ENCODE data around the gene STX7.

Gene STX7

GRCh38 chr6:132499757-132500156 is 13.2 kb downstream of the STX7 start:
- no peak for ATAC-seq
- no peak for TF ChIP-seq ZNF8 (CRISPR knock-in tag; IDR thresholded peaks at IDR 0.05)
- TF ChIP-seq, protein P1, sequence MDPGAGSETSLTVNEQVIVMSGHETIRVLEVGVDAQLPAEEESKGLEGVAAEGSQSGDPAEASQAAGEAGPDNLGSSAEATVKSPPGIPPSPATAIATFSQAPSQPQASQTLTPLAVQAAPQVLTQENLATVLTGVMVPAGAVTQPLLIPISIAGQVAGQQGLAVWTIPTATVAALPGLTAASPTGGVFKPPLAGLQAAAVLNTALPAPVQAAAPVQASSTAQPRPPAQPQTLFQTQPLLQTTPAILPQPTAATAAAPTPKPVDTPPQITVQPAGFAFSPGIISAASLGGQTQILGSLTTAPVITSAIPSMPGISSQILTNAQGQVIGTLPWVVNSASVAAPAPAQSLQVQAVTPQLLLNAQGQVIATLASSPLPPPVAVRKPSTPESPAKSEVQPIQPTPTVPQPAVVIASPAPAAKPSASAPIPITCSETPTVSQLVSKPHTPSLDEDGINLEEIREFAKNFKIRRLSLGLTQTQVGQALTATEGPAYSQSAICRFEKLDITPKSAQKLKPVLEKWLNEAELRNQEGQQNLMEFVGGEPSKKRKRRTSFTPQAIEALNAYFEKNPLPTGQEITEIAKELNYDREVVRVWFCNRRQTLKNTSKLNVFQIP (CRISPR knock-in tag; IDR thresholded peaks at IDR 0.05; ENCODE audit: borderline replicate concordance, low read depth) = no peak
- TF ChIP-seq OSR1 (CRISPR knock-in tag; IDR thresholded peaks at IDR 0.05) = no peak
- TF ChIP-seq TCF4 (CRISPR knock-in tag; IDR thresholded peaks at IDR 0.05; ENCODE audit: borderline replicate concordance) = no peak
- TF ChIP-seq PPARA (CRISPR knock-in tag; IDR thresholded peaks at IDR 0.05; ENCODE audit: borderline replicate concordance) = no peak
- TF ChIP-seq, protein P2, sequence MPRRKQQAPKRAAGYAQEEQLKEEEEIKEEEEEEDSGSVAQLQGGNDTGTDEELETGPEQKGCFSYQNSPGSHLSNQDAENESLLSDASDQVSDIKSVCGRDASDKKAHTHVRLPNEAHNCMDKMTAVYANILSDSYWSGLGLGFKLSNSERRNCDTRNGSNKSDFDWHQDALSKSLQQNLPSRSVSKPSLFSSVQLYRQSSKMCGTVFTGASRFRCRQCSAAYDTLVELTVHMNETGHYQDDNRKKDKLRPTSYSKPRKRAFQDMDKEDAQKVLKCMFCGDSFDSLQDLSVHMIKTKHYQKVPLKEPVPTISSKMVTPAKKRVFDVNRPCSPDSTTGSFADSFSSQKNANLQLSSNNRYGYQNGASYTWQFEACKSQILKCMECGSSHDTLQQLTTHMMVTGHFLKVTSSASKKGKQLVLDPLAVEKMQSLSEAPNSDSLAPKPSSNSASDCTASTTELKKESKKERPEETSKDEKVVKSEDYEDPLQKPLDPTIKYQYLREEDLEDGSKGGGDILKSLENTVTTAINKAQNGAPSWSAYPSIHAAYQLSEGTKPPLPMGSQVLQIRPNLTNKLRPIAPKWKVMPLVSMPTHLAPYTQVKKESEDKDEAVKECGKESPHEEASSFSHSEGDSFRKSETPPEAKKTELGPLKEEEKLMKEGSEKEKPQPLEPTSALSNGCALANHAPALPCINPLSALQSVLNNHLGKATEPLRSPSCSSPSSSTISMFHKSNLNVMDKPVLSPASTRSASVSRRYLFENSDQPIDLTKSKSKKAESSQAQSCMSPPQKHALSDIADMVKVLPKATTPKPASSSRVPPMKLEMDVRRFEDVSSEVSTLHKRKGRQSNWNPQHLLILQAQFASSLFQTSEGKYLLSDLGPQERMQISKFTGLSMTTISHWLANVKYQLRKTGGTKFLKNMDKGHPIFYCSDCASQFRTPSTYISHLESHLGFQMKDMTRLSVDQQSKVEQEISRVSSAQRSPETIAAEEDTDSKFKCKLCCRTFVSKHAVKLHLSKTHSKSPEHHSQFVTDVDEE (CRISPR knock-in tag; IDR thresholded peaks at IDR 0.05) = no peak
- TF ChIP-seq ISL1 (CRISPR knock-in tag; IDR thresholded peaks at IDR 0.05) = no peak
- TF ChIP-seq, protein P3, sequence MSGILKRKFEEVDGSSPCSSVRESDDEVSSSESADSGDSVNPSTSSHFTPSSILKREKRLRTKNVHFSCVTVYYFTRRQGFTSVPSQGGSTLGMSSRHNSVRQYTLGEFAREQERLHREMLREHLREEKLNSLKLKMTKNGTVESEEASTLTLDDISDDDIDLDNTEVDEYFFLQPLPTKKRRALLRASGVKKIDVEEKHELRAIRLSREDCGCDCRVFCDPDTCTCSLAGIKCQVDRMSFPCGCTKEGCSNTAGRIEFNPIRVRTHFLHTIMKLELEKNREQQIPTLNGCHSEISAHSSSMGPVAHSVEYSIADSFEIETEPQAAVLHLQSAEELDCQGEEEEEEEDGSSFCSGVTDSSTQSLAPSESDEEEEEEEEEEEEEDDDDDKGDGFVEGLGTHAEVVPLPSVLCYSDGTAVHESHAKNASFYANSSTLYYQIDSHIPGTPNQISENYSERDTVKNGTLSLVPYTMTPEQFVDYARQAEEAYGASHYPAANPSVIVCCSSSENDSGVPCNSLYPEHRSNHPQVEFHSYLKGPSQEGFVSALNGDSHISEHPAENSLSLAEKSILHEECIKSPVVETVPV (CRISPR knock-in tag; IDR thresholded peaks at IDR 0.05) = no peak
- no peak for TF ChIP-seq ZFP3 (CRISPR knock-in tag; IDR thresholded peaks at IDR 0.05)
- no peak for TF ChIP-seq ARNTL (CRISPR knock-in tag; IDR thresholded peaks at IDR 0.05; ENCODE audit: borderline replicate concordance, low read depth)
- no peak for TF ChIP-seq ZNF70 (CRISPR knock-in tag; IDR thresholded peaks at IDR 0.05)
- no peak for TF ChIP-seq CSDC2 (CRISPR knock-in tag; IDR thresholded peaks at IDR 0.05)
- no peak for TF ChIP-seq ZC3H10 (CRISPR knock-in tag; IDR thresholded peaks at IDR 0.05)
- no peak for TF ChIP-seq ZNF565 (CRISPR knock-in tag; conservative IDR thresholded peaks at IDR 0.05; ENCODE audit: low read depth)
- TF ChIP-seq, protein P4, sequence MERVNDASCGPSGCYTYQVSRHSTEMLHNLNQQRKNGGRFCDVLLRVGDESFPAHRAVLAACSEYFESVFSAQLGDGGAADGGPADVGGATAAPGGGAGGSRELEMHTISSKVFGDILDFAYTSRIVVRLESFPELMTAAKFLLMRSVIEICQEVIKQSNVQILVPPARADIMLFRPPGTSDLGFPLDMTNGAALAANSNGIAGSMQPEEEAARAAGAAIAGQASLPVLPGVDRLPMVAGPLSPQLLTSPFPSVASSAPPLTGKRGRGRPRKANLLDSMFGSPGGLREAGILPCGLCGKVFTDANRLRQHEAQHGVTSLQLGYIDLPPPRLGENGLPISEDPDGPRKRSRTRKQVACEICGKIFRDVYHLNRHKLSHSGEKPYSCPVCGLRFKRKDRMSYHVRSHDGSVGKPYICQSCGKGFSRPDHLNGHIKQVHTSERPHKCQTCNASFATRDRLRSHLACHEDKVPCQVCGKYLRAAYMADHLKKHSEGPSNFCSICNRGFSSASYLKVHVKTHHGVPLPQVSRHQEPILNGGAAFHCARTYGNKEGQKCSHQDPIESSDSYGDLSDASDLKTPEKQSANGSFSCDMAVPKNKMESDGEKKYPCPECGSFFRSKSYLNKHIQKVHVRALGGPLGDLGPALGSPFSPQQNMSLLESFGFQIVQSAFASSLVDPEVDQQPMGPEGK (CRISPR knock-in tag; IDR thresholded peaks at IDR 0.05; ENCODE audit: borderline replicate concordance) = no peak
- TF ChIP-seq TOX (CRISPR knock-in tag; IDR thresholded peaks at IDR 0.05; ENCODE audit: borderline replicate concordance) = no peak
- no peak for TF ChIP-seq ESRRG (CRISPR knock-in tag; IDR thresholded peaks at IDR 0.05)

GRCh38 chr6:132498638-132499037 is 14.3 kb downstream of the STX7 start:
- TF ChIP-seq, protein P4 (CRISPR knock-in tag; IDR thresholded peaks at IDR 0.05; ENCODE audit: borderline replicate concordance) = no peak
- TF ChIP-seq GLIS3 (CRISPR knock-in tag; IDR thresholded peaks at IDR 0.05) = no peak
- no peak for TF ChIP-seq ZFP30 (CRISPR knock-in tag; IDR thresholded peaks at IDR 0.05)
- TF ChIP-seq, protein P2 (CRISPR knock-in tag; IDR thresholded peaks at IDR 0.05) = no peak
- TF ChIP-seq OSR1 (CRISPR knock-in tag; IDR thresholded peaks at IDR 0.05) = no peak
- no peak for TF ChIP-seq TOX (CRISPR knock-in tag; IDR thresholded peaks at IDR 0.05; ENCODE audit: borderline replicate concordance)
- no peak for TF ChIP-seq BACH2 (CRISPR knock-in tag; IDR thresholded peaks at IDR 0.05; ENCODE audit: borderline replicate concordance)
- TF ChIP-seq, protein P1 (CRISPR knock-in tag; IDR thresholded peaks at IDR 0.05; ENCODE audit: borderline replicate concordance, low read depth) = no peak
- TF ChIP-seq SNAI2 (CRISPR knock-in tag; IDR thresholded peaks at IDR 0.05) = no peak
- no peak for TF ChIP-seq ARNTL (CRISPR knock-in tag; IDR thresholded peaks at IDR 0.05; ENCODE audit: borderline replicate concordance, low read depth)
- TF ChIP-seq, protein P3 (CRISPR knock-in tag; IDR thresholded peaks at IDR 0.05) = no peak
- TF ChIP-seq TCF4 (CRISPR knock-in tag; IDR thresholded peaks at IDR 0.05; ENCODE audit: borderline replicate concordance) = no peak
- TF ChIP-seq ZC3H10 (CRISPR knock-in tag; IDR thresholded peaks at IDR 0.05) = no peak
- ATAC-seq = no peak

Measured in SK-N-SH treated with all-trans-retinoic acid at 6 μM for 48 hours (cell line).